ENCODE measurements around the gene ADCY5.
A peak's percentile ranks its signal among the peaks of the same experiment; 100 is the strongest.

ADCY5 gene

DNA sequence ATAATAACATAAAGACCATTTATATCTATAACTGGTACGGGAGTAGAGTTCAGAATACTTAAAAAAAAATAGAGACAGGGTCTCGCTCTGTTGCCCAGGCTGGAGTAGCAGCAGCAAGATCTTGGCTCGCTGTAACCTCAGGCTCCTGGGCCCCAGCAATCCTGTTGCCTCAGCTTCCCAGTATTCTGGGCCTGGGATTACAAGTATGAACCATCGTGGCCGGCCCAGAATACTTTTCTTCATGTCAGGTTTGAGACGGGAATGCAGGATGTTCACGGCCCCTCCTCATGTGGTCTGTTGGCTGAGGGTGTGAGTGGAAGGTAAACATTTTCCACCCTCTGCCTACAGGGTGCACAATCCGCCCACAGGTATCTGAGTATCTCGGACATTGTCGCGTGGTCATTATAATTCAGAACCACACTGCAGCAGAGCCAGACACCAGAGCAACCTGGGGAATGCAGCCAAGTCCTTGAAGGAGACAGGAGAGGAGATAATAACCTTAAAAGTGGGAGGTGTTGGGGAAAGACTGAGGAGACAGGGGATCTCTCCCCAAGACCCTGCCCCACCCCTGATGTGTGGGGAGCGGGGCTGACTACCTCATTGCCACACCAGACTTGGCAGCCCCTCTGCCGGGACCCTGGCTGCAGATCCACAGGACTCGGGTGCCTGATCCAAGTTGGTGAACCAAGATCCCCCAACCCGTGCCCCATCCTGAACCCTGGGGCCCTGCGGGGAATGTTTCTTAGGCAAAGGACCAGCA lies 106.8 kb downstream of the ADCY5 start:
- no peak for DNase-seq (ENCODE audit: low spot score)

DNA sequence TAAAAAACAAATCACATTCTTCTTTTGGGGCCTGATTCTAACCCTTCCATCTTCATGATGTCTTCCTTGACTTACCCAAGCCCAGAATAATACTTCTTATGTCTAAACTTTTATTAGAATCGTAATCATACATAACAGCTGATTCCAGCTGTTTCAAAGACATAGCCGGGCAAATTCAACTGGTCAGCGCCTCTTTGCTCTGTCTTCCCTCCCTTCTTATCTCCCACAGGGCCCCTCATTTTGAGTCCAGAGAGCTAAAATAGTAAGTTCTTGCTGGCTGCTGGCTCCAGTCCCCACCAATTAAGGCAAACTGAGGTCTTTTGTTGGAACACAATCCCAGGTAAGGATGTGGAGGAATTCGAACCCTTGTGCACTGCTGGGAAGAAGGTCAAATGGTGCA lies 108.6 kb downstream of the ADCY5 start:
- DNase-seq (ENCODE audit: low spot score) = no peak

DNA sequence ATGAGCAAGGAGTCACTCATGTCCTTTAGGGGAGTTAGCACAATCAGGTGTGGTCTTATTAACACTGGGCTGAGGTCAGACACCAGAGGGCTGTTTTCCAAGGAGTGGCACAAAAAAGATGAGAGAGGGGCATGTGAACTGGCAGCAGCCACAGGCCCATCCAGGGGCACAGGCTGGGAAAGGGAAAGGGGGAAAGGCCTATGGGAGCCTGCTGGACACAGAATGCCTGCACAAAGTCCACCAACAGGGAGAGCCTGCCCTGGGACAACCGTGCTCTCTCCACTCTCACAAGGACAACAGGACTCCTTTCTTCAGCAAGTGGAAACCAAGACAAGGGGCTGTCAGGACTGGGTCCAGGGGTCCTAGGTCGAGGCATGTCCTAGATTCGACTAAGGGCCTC lies 109.6 kb downstream of the ADCY5 start:
- no peak for DNase-seq (ENCODE audit: low spot score)

DNA sequence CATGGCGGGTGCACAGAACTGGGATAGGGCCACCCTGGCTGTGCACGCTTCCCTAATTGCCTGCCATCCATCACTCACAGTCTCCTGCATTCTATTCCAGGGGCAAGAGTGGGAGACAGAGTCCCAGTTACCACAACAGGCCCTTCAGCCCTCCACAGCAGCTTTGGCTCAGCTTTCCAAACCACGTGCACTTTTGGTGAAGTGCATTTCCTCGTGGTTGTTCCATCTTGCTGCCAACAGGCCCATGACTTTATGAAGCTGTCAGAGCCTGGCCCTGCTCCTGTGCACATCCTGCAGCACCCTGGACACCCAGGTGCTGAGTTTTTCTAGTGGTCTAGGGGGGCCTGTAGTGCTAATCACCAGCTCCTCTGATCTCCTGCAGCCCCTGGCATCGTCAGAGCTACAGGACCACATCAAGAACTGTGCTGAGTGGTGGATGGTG lies 110.2 kb downstream of the ADCY5 start:
- DNase-seq (ENCODE audit: low spot score) = no peak

DNA sequence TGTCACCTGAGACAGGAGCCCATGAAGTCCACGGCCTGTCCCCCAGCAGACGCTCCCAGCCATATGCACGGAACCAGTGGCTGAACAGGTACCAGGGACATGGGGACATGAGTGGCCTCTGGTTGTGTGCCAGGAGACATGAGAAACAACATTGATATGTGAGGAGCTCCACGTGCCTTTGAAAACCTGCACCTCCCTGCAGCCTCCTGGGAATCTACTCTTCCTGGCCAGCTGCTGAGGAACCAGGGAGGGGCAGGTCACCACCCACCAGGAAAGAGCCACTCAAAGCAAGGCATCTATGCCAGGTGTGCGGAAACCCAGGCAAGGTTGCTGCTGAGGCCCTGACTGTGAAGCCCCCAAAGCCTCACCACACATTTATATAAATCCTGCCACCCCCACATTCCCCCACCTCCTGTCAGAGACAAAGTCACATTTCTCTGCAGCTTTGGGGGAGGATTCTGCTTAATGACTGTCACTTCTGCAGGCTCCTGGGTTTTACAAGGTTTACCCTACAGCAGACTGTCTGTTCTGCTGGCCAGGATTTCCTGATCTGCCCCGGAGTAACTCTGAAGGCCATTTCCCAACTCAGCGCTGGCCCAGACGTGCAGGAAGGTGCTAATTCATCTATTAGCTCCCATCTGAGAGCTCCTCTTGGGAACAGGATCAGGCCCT lies 110.8 kb downstream of the ADCY5 start:
- no peak for DNase-seq (ENCODE audit: low spot score)

DNA sequence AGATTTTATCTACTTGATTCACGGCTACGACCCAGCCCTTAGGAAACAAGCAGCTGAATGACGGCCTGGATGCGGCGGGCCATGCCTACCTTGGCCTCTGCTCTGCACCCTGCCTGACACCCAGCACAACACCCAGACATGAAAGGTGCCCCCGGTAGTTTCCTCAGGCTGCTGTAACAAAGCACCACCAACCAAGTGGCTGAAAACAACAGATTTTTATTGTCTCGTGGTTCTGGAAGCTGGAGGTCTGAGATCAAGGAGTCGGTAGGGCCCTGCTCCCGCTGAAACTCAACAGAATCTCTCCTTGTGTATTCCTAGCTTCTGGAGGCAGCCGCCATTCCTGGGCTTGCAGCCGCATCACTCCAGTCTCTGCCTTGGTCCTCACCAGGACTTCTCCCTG lies 111.7 kb downstream of the ADCY5 start:
- DNase-seq (ENCODE audit: low spot score) = no peak

DNA sequence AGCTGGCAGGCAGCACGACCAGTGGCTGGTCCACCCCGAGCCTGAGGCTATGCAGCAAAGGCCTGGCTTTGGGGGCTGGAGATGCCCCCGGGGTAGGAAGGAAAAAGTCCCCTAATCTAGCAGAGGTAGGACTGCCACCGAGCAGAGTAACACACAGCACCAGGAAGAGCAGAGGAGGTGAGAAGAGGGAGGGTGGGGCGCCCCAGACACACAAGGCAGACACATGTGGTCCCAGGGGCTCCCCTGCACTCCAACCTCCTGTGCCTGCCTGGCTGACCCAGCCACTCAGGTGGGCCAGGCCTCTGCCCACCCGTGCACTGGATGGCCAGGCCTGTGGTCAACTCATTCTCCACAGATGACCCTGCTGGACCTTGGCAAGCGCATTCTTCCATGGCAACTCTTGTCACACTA lies 112.4 kb downstream of the ADCY5 start:
- no peak for DNase-seq (ENCODE audit: low spot score)

DNA sequence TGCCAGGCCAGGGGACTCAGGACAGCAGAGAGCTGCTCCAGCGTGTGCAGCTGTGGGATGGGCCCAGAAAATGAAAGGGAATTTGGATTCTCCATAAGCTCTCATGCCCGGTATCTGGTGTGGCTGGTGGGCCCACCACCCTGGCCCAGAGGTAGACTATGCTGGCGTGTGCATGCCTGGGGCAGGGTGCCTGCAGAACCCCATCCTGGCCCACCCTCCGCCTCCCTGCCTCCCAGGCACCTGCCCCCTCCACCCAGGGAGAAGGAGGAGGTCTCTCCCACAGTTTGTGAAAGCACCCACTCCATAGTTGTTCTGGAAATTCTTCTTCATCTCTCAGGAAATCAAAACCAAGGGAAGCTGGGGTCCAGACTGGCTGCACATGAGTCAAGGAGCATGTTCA lies 112.9 kb downstream of the ADCY5 start:
- no peak for DNase-seq (ENCODE audit: low spot score)

DNA sequence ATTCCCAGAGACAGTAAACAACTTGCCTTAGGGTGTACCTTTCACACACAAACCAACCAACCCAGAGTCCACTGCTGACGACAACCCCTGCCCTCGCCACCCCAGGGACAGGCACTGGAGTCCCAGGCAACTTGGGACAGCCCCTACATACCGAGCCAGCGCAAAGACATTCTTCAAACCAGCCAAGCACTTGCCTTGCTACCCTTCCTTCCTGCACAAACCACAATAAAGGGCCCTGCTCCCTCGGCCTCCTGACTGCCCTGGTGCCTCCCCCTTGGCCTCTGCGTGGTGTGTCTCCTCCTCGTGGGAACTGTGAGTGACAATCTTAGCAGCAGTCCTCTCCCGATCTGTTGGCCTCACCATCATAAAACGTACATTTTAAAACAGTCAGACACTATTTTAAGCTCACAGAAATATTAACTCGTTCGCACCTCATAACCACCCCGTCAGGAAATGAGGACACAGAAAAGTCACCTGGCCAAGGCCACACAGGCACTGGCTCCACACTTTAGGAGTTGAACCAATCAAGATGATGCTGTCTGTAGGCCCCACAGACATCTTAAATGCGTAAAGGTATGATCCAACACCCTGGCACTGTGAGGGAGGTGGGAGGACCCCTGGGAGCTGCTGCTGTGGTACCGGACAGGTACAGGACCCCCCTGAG lies 113.8 kb downstream of the ADCY5 start:
- DNase-seq (ENCODE audit: low spot score) = no peak

DNA sequence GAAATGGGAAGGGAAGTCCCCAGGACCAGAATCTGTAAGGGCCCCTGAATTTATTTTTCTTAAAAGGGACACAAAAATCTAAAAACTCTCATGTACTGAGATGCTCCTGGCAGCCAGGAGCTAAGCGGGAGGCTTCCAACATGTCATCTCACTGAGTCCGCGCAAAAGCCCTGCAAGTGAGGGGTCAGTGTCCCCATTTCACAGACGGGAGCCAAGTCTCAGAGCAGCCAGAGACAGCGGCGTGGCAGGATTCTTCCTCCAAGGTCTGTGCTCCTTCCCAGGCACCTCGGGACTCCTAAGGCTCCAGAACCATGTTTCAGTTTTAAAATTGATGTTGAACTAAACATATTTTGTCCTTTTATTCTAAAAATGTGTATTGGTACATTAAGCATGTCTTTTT lies 114.8 kb downstream of the ADCY5 start:
- DNase-seq (ENCODE audit: low spot score) = no peak

DNA sequence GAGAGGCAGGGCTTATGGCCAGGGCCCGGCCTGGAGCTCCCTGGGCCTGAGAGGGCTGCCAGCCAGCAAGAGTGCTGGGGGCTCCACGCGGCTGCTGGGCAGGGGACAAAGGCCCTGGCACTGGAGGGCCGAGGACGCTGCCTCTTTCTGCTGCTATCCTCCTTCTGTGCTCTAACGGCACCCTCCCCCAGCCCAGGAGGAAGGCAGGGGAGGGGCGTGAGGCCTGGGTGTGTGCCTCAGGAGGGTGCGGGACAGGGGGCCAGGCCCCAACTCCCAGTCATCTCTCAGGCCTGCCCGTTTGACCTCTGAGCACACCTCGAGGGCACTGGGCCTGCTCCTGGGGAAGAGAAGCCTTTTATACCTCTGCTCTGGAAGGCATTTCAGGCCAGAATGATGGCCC lies 115.5 kb downstream of the ADCY5 start:
- no peak for DNase-seq (ENCODE audit: low spot score)

DNA sequence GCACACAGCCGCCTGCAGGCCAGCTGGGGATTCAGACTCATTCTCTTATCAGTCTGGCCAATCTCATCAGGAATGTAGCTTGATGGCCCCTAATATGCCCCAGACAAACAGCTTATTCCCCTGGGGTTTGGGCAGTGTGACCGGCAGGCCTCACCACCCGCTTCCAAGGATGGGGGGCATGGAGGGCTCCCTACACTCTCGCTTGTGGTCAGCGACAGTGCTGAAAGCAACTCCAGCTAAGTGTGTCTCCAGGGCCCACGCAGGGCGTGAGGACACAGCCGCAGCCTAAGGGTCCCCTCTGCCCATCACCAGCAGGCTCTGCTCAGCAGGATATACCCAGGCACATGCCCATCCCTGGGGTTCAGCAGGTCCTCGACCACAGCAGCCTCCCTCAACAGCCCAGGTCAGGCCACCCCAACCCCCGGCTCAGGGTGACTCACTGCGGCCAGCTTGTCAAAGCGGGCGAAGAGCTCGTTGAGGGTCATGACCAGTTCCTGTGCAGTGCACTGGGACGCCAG lies 116.7 kb downstream of the ADCY5 start:
- no peak for DNase-seq (ENCODE audit: low spot score)

DNA sequence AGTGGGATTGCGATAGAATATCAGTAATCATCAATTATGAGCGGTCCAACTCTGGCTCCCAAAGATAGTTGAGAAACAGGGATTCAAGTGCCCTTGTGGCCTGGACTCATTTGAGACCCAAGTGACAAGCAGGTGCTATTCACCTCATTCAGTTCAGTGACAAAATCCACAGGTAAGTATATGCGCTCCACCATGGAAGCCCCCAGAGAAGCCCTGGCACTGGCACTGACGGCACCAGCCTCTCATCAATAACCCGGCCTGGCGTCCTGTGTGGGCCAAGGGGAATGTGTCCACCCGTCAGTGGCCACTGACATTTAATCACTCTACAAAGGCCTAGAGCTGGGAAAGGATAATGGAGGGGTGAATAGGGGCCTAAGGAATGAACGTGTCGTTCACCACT lies 117.2 kb downstream of the ADCY5 start:
- DNase-seq (ENCODE audit: low spot score) = no peak

DNA sequence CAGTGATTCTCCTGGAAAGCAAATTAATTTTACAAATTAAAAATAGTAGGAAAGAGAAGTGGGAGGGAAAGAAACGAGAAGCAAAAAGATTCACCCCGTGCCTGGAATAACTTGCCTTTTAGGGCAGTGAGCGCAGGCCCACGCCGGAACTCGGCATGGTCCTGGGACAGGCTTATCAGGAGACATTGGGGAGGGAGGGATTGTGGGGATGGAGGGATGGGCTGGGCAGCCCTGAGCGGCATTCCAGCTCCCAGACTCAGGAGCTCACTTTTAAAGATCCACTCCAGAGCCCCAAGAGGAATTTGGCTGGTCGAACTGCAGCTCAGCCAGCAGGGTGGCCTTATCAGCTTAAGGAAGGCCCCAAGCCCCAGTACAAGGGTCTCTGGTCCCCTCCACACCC lies 117.9 kb downstream of the ADCY5 start:
- DNase-seq (ENCODE audit: low spot score) = no peak

DNA sequence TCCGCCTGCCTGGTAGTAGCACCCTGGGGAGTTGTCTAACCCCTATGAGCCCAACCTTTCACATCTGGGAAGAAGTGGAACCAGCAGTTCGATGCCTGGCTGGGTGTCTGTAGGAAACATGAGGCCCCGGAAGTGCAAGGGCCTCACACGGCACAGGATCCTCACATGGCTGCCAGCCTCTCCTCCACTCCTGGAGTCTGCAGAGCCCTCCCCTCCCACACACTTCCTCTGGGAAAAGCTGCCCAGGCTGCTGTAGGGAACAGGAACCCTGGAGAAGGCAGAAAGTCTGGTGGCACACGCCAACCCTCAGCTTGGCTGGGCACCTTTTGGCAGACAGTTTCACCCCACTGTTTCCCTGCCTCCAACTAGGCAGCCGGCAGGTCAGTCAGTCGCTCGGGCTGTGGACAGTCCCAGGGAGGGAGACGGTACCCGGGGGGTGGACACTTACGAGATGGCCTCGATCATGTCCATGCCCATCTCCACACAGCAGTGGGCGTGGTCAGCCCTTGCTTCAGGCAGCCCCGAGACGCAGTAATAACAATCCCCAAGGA lies 118.4 kb downstream of the ADCY5 start:
- DNase-seq (ENCODE audit: low spot score) = no peak

DNA sequence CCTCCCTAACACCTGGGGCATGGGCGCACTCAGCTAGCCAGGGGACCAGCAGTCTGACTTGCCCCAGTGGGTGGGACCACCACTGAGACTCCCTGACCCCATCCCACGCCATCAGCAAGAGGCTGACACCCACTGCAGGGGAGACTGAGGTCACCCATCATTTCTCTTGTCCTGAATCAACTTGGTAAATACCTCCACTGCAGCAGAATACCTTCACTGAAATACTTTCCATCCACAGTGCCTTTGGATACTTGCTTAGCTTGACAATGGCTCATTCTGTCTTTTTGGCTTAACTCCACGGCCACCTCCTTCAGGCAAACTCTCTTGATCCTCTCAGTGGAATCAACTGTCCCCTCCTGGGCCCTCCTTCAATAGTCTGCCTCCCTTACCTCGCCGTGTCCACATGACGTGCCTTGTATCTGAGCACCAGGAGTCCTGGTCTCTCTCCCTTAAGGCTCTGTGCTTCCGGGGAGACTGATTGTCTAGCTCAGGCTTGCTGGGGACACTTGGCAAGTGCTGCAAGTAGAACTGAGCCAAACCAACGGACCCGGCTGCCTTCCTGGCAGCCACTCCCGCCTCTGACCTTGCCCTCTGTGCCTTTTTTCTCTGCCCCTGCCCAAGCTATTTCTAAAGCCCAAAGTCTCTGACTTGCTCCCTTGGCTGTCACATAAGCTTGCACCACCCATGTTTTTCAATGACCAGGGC lies 119.1 kb downstream of the ADCY5 start:
- DNase-seq (ENCODE audit: low spot score) = no peak

DNA sequence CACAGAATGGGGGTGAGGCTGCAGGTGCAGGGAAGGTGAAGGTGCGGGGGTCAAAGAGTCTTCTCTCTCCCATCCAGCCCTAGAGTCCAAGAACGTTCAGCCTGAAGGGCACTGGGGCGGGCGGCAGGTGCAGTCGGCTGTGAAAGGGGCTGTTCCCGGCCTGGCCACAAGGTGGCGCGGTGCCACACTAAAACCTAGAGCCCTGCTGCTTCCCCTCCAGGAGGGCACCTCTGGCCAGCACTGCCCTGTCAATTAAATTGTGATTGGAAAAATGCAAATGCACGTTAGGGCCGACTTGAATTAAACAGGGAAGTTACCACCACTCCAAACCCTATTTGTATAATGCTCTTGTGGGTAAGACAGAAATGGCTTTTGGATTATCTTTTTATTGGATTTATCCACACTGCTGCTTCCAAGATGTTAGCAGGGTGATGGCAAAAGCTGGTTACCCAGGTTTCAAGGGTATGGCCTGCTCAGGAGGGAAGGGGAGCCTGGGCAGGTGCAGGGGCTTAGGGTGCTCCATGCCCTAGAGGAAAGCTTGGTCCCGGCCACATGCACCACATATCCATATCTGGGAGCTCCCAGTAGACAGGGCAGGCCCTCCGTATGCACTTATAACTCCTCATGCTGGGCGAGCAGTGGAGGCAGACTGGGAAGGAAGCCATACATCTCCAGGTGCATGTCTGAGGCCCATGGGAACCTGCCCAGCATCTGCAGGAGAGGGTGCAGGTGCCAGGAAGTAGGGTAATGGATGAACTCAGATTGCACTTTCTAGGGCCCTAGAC lies 119.8 kb downstream of the ADCY5 start:
- DNase-seq (ENCODE audit: low spot score) = peak; percentile 51

DNA sequence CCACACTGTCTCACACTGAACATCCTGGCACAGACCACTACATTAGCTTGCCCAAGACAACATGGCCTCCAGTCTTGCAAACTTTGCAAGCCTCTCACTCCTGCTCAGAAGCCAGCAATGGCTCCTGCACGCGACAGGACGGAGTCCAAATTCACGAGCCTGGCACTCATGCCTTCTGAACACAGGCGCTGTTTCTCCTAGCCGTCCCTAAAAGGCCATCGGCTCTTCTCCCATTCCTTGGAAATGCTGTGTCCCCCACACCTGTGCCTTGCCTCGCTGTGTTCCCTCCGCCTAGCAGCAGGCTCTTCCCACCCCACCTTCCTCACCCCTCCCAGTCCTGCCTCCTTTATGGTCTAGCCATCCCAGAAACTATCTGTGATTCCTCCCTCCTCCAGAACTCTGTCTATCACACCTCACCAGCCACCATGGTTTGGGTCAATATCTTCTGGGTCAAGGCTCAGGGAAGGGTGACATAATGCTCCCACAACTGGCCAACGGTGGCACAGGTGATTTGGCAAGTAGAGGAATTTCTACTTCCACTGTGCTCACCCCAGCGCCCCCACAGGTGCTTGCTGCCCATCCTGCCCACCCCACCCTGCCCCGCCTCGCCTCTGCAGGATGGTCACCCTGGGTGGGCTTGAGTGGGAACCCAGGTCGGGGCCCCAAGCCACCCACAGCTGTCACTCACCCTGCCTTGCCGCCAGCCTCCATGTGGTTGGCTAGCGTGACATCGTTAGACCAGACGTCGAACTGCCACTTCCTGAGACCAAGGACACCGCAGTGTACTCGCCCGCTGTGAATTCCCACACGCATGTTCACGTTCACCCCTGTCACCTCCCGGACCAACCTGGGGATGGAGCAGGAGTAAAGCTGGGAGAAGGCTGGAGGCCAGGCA lies 120.7 kb downstream of the ADCY5 start:
- DNase-seq (ENCODE audit: low spot score) = no peak

DNA sequence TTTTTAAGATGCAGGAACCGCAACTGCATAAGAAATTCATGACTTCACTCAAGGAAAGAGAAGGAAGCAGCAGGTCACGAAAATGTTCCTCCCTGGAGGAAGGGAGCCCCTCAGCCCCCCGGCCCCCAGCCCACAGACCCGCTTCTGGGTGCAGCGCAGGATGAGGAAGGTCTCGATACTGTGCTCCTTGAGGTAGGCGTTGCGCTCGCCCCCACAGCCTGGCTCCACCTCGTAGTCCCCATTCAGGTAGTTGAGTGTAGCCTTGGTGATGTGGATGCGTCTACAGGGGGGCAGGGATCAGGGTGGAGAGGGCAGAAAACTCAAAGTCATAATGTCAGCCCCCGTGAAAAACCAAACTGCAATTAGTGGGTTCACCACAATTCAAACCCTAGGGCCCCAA lies 121.4 kb downstream of the ADCY5 start:
- no peak for DNase-seq (ENCODE audit: low spot score)

DNA sequence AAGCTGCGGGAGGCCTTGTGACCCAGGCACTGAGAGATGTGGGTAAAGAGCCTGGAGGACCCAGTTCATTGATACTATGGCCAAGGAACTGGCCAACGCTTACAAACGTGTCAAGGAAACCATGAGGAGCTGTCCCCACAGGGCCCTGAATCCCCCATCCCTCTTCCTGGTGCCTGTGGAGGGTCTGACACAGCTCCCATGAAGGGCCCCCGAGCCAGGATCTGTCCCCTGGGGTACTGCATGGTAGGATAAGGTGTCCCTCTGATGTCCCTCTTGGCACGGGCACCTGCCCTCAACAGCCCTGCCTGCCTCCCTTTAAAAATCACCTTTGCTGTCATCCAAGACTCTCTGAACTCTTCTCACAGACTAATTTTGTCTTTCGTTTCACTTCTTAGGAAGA lies 122.4 kb downstream of the ADCY5 start:
- no peak for DNase-seq (ENCODE audit: low spot score)
